SK-N-SH (cell line): ENCODE measurements around the gene BABAM2. TPM values are rescaled to one million over a fixed set of nuclear protein-coding genes. Genes with fewer than 3 reads are reported as not detected.

ENCODE experiments used
- CTCF ChIA-PET: fragments of 300-600, 350-600 bp; formaldehyde crosslinking; extraction: SDS; loops from one replicate; lab custom pipeline; 2021; lab: Yijun Ruan, JAX
- POLR2A ChIA-PET: fragments of 350-600 bp; sonication (Branson Sonifier 250); formaldehyde crosslinking; extraction: SDS; loops from one replicate; lab custom pipeline; 2020; ENCODE audit warnings: antibody characterized with exemption, inconsistent platforms; lab: Yijun Ruan, JAX
- DNase-seq: peaks from one replicate; pipeline ENCODE4 v3.0.0; 2012
- H2AFZ ChIP-seq: fragments of 200-600 bp; sonication (generic); 2 replicates; pipeline ENCODE4 v1.8.1; 2016; ENCODE audit warnings: antibody characterized with exemption, mild to moderate bottlenecking, low read depth
- H3F3A ChIP-seq: fragments of 200-600 bp; sonication (generic); replicated peaks from 2 replicates; pipeline ENCODE3; 2016; ENCODE audit warnings: antibody characterized with exemption, mild to moderate bottlenecking; ENCODE audit not compliant: insufficient read depth
- H3K27ac ChIP-seq, 2 experiments: fragments of 200-500 bp in 1 of 2; fragments of 200-600 bp in 1 of 2; sonication (Bioruptor generic) in 1 of 2; sonication (generic), shearing (Covaris generic) in 1 of 2; 2 replicates each; pipeline versions ENCODE4 v1.5.1 to v1.6.1; 2014 to 2016; ENCODE audit warnings: low read depth in 2 of 2, inconsistent platforms in 1 of 2, low read length in 1 of 2, mild to moderate bottlenecking in 1 of 2, mixed read lengths in 1 of 2
- H3K27me3 ChIP-seq: fragments of 200-600 bp; sonication (generic), shearing (Covaris generic); 2 replicates; pipeline ENCODE4 v1.6.1; 2016; ENCODE audit warnings: mixed run types; ENCODE audit not compliant: insufficient read depth
- H3K36me3 ChIP-seq, 2 experiments: fragments of 200-500 bp in 1 of 2; fragments of 200-600 bp in 1 of 2; sonication (Bioruptor generic) in 1 of 2; sonication (generic) in 1 of 2; replicated peaks in 1 of 2; 2 replicates each; pipeline versions ENCODE3 to v1.5.1; 2014 to 2016; ENCODE audit warnings: low read length in 1 of 2, mild to moderate bottlenecking in 1 of 2; ENCODE audit not compliant: insufficient read depth in 2 of 2, control insufficient read depth in 1 of 2
- H3K4me1 ChIP-seq, 2 experiments: fragments of 200-500 bp in 1 of 2; fragments of 200-600 bp in 1 of 2; sonication (Bioruptor generic) in 1 of 2; sonication (generic), shearing (Covaris generic) in 1 of 2; 2 replicates each; pipeline versions ENCODE4 v1.5.1 to v1.6.1; 2014 to 2016; ENCODE audit warnings: low read depth in 1 of 2, low read length in 1 of 2, mixed run types in 1 of 2; ENCODE audit not compliant: insufficient read depth in 2 of 2, control insufficient read depth in 1 of 2
- H3K4me2 ChIP-seq: fragments of 200-600 bp; sonication (generic), shearing (Covaris generic); 2 replicates; pipeline ENCODE4 v1.6.1; 2017; ENCODE audit warnings: mixed run types
- H3K4me3 ChIP-seq, 2 experiments: fragments of 200-500 bp in 1 of 2; fragments of 200-600 bp in 1 of 2; sonication (Bioruptor generic) in 1 of 2; sonication (generic), shearing (Covaris generic) in 1 of 2; 2 replicates each; pipeline versions ENCODE4 v1.5.1 to v1.8.1; 2014 to 2016; ENCODE audit warnings: low read depth in 2 of 2, inconsistent platforms in 1 of 2, low read length in 1 of 2, mild to moderate bottlenecking in 1 of 2, mixed read lengths in 1 of 2, moderate library complexity in 1 of 2
- H3K79me2 ChIP-seq: fragments of 200-600 bp; sonication (generic); 2 replicates; pipeline ENCODE4 v1.8.1; 2017; ENCODE audit warnings: mild to moderate bottlenecking; ENCODE audit not compliant: insufficient read depth
- H3K9ac ChIP-seq: fragments of 200-600 bp; sonication (generic); 2 replicates; pipeline ENCODE4 v1.6.1; 2017; ENCODE audit warnings: mixed run types
- H3K9me2 ChIP-seq: fragments of 200-600 bp; sonication (generic); 2 replicates; pipeline ENCODE4 v1.6.1; 2017; ENCODE audit warnings: mixed run types
- H3K9me3 ChIP-seq: fragments of 200-600 bp; sonication (generic); 2 replicates; pipeline ENCODE4 v1.6.1; 2017; ENCODE audit warnings: mixed run types, mild to moderate bottlenecking, moderate library complexity
- H4K20me1 ChIP-seq: fragments of 200-600 bp; sonication (generic); 2 replicates; pipeline ENCODE4 v1.6.1; 2017; ENCODE audit warnings: mild to moderate bottlenecking, mixed run types; ENCODE audit not compliant: insufficient read depth
- GATA2 ChIP-seq: sonication (generic); formaldehyde crosslinking; IDR thresholded peaks from 2 replicates; pipeline ENCODE4 v1.5.0; 2020; ENCODE audit warnings: mild to moderate bottlenecking, missing genetic modification reagents
- IRF3 ChIP-seq: fragments of 150-350 bp; IDR thresholded peaks from 2 replicates; pipeline ENCODE4 v1.6.1; 2016; ENCODE audit warnings: mild to moderate bottlenecking, low read depth, low read length
- JUND ChIP-seq: IDR thresholded peaks from 2 replicates; pipeline ENCODE4 v1.4.0; 2012
- MXI1 ChIP-seq: IDR thresholded peaks from 2 replicates; pipeline ENCODE4 v1.6.1; 2012; ENCODE audit warnings: mild to moderate bottlenecking, low read depth, low read length, improper control_type of control experiment
- NRF1 ChIP-seq: IDR thresholded peaks from 2 replicates; pipeline ENCODE4 v1.6.1; 2012; ENCODE audit warnings: low read depth, mild to moderate bottlenecking, low read length
- POLR2AphosphoS5 ChIP-seq: IDR thresholded peaks from 2 replicates; pipeline ENCODE4 v1.6.1; 2012; ENCODE audit warnings: low read depth, low read length
- RCOR1 ChIP-seq: fragments of 150-350 bp; IDR thresholded peaks from 2 replicates; pipeline ENCODE4 v1.6.1; 2017; ENCODE audit warnings: antibody characterized with exemption, low read length
- RXRA ChIP-seq: IDR thresholded peaks from 2 replicates; pipeline ENCODE4 v1.4.0; 2012; ENCODE audit warnings: low read depth, mild to moderate bottlenecking, borderline replicate concordance
- SMC3 ChIP-seq: IDR thresholded peaks from 2 replicates; pipeline ENCODE4 v1.6.1; 2012; ENCODE audit warnings: low read depth, low read length, improper control_type of control experiment
- TCF12 ChIP-seq: IDR thresholded peaks from 2 replicates; pipeline ENCODE4 v1.4.0; 2012
- TEAD4 ChIP-seq: IDR thresholded peaks from 2 replicates; pipeline ENCODE4 v1.4.0; 2012; ENCODE audit warnings: mild to moderate bottlenecking, borderline replicate concordance; ENCODE audit not compliant: insufficient read depth
- USF1 ChIP-seq: IDR thresholded peaks from 2 replicates; pipeline ENCODE4 v1.4.0; 2012; ENCODE audit warnings: low read depth, borderline replicate concordance
- YY1 ChIP-seq: IDR thresholded peaks from 2 replicates; pipeline ENCODE4 v1.4.0; 2012; ENCODE audit warnings: low read depth, mild to moderate bottlenecking
- ZBTB33 ChIP-seq: IDR thresholded peaks from 2 replicates; pipeline ENCODE4 v1.4.0; 2012; ENCODE audit warnings: low read depth, borderline replicate concordance
- polyA plus RNA-seq, 3 experiments: library from polyadenylated mRNA; depleted of rRNA; stranded (reverse); fragments of >200 nt; gene quantifications; 2 replicates each; pipeline ENCODE4 v1.2.3, GENCODE V29; 2012
- TF ChIP-seq, protein P1 (sequence below): IDR thresholded peaks from 2 replicates; pipeline ENCODE4; 2012

Gene BABAM2
- polyA plus RNA-seq, 1 of the 3 experiments (the other 2 are of a cell fraction): 34.0 TPM

DNA sequence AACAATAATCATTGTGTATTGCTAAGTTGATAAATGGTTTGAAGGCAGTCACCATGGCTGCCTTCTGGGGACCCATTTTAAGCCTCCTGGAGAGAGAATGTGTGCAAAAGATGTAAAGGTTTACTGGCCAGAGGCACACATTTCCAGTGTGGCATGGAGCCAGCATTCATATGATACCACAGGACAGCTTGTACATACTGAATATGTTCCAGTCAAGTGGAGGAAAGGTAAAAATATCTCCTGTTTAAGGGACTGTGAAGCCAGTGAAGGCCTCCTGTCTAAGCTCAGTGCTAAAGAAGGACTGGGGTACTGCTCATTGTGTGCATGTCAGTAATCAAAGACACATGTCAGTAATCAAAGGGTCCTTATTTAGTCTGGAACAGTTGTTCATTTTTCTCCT, 119.2 kb downstream of the BABAM2 start:
- peaks cover 0 to 13% of the 10 kb centered on the region in 2 experiments; a peak in 2 of 4 replicates for H3K4me1 ChIP-seq
- H3K9ac ChIP-seq: no peak overlapping the region
- H3K9me2 ChIP-seq: no peaks in the 10 kb centered on the region
- DNase-seq: peak; percentile 13
- no peak overlapping the region for H2AFZ ChIP-seq
- no peak overlapping the region for H3K27ac ChIP-seq
- H3K27me3 ChIP-seq: no peaks in the 10 kb centered on the region
- no peaks in the 10 kb centered on the region for H4K20me1 ChIP-seq
- no peaks in the 10 kb centered on the region for H3K36me3 ChIP-seq
- ChIA-PET CTCF (interaction anchor here (1.2 kb wide), 1 partner anchor 26 kb away, joined by 3 read pairs; no protein-coding TSS in a partner anchor), POLR2A (interaction anchor here (0.8 kb wide), 1 partner anchor 481 kb away, joined by 3 read pairs; no protein-coding TSS in a partner anchor)
- no peaks in the 10 kb centered on the region for H3K9me3 ChIP-seq
- no peak for TF ChIP-seq IRF3
- TF ChIP-seq RCOR1: no peak
- TF ChIP-seq MXI1: no peak
- no peak for TF ChIP-seq RXRA
- TF ChIP-seq YY1: no peak
- no peak for TF ChIP-seq NRF1
- no peak for TF ChIP-seq JUND
- TF ChIP-seq, protein P1, sequence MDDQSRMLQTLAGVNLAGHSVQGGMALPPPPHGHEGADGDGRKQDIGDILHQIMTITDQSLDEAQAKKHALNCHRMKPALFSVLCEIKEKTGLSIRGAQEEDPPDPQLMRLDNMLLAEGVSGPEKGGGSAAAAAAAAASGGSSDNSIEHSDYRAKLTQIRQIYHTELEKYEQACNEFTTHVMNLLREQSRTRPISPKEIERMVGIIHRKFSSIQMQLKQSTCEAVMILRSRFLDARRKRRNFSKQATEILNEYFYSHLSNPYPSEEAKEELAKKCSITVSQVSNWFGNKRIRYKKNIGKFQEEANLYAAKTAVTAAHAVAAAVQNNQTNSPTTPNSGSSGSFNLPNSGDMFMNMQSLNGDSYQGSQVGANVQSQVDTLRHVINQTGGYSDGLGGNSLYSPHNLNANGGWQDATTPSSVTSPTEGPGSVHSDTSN: no peak
- no peak for TF ChIP-seq SMC3
- no peak for TF ChIP-seq TCF12
- TF ChIP-seq POLR2AphosphoS5: no peak
- TF ChIP-seq ZBTB33: no peak
- no peak for TF ChIP-seq TEAD4
- no peak for TF ChIP-seq GATA2
- no peak for TF ChIP-seq USF1
- TF ChIP-seq, all 33 proteins: peak for 0
- no peak overlapping the region for H3K4me2 ChIP-seq
- H3F3A ChIP-seq: no peaks in the 10 kb centered on the region
- no peak overlapping the region for H3K4me3 ChIP-seq
- H3K79me2 ChIP-seq: no peaks in the 10 kb centered on the region
